DND-41 (cell line): Measurements from ENCODE around the gene STAM.

Experiments used
- ATAC-seq: fragments of 200-7000 bp; cut with Tn5 transposase; 3 replicates; pipeline ENCODE4 v1.9.1; 2021; ENCODE audit warnings: low read depth; ENCODE audit not compliant: insufficient read depth
- DNase-seq: peaks from one replicate; pipeline ENCODE4 v3.0.0-alpha.2; 2020
- H2AFZ ChIP-seq: 2 replicates; pipeline ENCODE4 v1.6.0; 2012; ENCODE audit warnings: low read depth, low read length
- H3K27ac ChIP-seq: 2 replicates; pipeline ENCODE4 v1.5.1; 2012; ENCODE audit warnings: low read length, inconsistent platforms
- H3K27me3 ChIP-seq: fragments of 200-600 bp; sonication (generic); 2 replicates; pipeline ENCODE4 v1.6.0; 2012; ENCODE audit warnings: low read length, mild to moderate bottlenecking, inconsistent platforms; ENCODE audit not compliant: insufficient read depth, poor library complexity
- H3K36me3 ChIP-seq: 2 replicates; pipeline ENCODE4 v1.5.1; 2012; ENCODE audit warnings: low read length, inconsistent platforms; ENCODE audit not compliant: insufficient read depth
- H3K4me1 ChIP-seq: 2 replicates; pipeline ENCODE4 v1.5.1; 2012; ENCODE audit warnings: mild to moderate bottlenecking, low read length; ENCODE audit not compliant: insufficient read depth
- H3K4me2 ChIP-seq: 2 replicates; pipeline ENCODE4 v1.6.0; 2012; ENCODE audit warnings: mild to moderate bottlenecking, moderate library complexity, low read length, inconsistent platforms; ENCODE audit not compliant: insufficient read depth
- H3K4me3 ChIP-seq, 2 experiments: fragments of 200-600 bp in 1 of 2; shearing (Covaris generic) in 1 of 2; 2 replicates each; pipeline ENCODE4 v1.5.1; 2012 to 2016; ENCODE audit warnings: inconsistent platforms in 2 of 2, low read length in 2 of 2, mild to moderate bottlenecking in 2 of 2, low read depth in 1 of 2, moderate library complexity in 1 of 2
- H3K79me2 ChIP-seq: 2 replicates; pipeline ENCODE4 v1.6.0; 2012; ENCODE audit warnings: low read length, inconsistent platforms; ENCODE audit not compliant: insufficient read depth
- H3K9ac ChIP-seq: 2 replicates; pipeline ENCODE4 v1.6.0; 2012; ENCODE audit warnings: low read depth, mild to moderate bottlenecking, inconsistent platforms, low read length, moderate library complexity
- H3K9me3 ChIP-seq: 2 replicates; pipeline ENCODE4 v1.5.1; 2012; ENCODE audit warnings: low read length, moderate library complexity, mild to moderate bottlenecking, inconsistent platforms; ENCODE audit not compliant: insufficient read depth, severe bottlenecking
- H4K20me1 ChIP-seq: 2 replicates; pipeline ENCODE4 v1.6.0; 2012; ENCODE audit warnings: low read length; ENCODE audit not compliant: insufficient read depth
- CTCF ChIP-seq: IDR thresholded peaks from 2 replicates; pipeline ENCODE4 v1.5.1; 2012; ENCODE audit warnings: borderline replicate concordance, low read length, moderate library complexity, mild to moderate bottlenecking; ENCODE audit not compliant: poor library complexity, severe bottlenecking; ENCODE audit errors: extremely low read depth
- EZH2 ChIP-seq: IDR thresholded peaks from 3 replicates; pipeline ENCODE4 v1.6.1; 2012; ENCODE audit warnings: borderline replicate concordance, low read depth, mild to moderate bottlenecking, moderate library complexity, low read length, inconsistent platforms; ENCODE audit not compliant: severe bottlenecking

STAM gene

GRCh38 chr10:17651896-17652295 lies 7.9 kb downstream of the STAM start:
- Histone ChIP-seq H3K27me3 (no peaks in the 10 kb centered on the region), H2AFZ (no peak overlapping the region), H3K9me3 (peaks cover 6% of the 10 kb centered on the region), H3K79me2 (peaks cover 96% of the 10 kb centered on the region), H3K4me2 (no peak overlapping the region), H3K36me3 (peaks cover 15% of the 10 kb centered on the region; the same call in 1 of the 2 replicates), H3K4me1 (peaks cover 32% of the 10 kb centered on the region), H3K27ac (no peak overlapping the region), H3K4me3 (no peak overlapping the region), H4K20me1 (peaks cover 10% of the 10 kb centered on the region), H3K9ac (no peak overlapping the region)
- ATAC-seq, result no peak
- TF ChIP-seq EZH2 (no peak), CTCF (no peak)
- DNase-seq, result no peak

- Histone ChIP-seq H4K20me1 (peaks cover 10% of the 10 kb centered on the region), H3K4me1 (peaks cover 25% of the 10 kb centered on the region), H3K9ac (no peak overlapping the region), H3K79me2 (peaks cover 96% of the 10 kb centered on the region), H3K27me3 (no peaks in the 10 kb centered on the region), H3K27ac (no peak overlapping the region), H2AFZ (no peak overlapping the region), H3K4me3 (no peak overlapping the region), H3K9me3 (peaks cover 6% of the 10 kb centered on the region), H3K4me2 (no peak overlapping the region), H3K36me3 (peaks cover 15% of the 10 kb centered on the region; the same call in 1 of the 2 replicates)
- no peak for DNase-seq
- TF ChIP-seq EZH2 (no peak), CTCF (no peak)
- no peak for ATAC-seq
These were observed 8.6 kb downstream of the STAM start for GRCh38 chr10:17652585-17652984.

DNA sequence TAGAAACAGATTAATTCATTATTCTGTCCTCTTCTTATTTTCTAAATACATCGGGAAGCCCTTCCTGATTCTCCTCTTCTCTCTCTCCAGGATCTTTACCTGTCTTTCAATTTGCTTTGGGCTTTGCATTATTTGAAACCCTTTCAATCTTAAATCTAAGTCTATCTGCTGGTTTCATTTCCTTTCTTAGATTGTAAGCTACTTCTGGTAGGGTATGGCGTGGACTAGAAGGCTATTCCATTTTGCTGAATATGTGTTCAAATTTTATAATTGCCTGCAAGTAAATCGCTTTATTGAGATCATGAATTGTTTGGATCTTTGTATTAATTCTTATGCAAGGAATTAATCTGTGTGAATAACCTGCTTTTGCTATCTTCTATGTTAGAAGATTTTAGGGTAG lies 11.1 kb downstream of the STAM start:
- DNase-seq, result no peak
- Histone ChIP-seq H3K9ac (no peak overlapping the region), H2AFZ (no peak overlapping the region), H3K27me3 (no peaks in the 10 kb centered on the region), H4K20me1 (peaks cover 7% of the 10 kb centered on the region), H3K4me3 (no peak overlapping the region), H3K9me3 (peaks cover 6% of the 10 kb centered on the region), H3K27ac (no peak overlapping the region), H3K36me3 (peaks cover 13% of the 10 kb centered on the region; the same call in 1 of the 2 replicates), H3K79me2 (peaks cover 93% of the 10 kb centered on the region), H3K4me2 (no peak overlapping the region), H3K4me1 (peaks cover 16% of the 10 kb centered on the region)
- no peak for TF ChIP-seq CTCF
- TF ChIP-seq EZH2, result no peak
- ATAC-seq, result no peak

DNA sequence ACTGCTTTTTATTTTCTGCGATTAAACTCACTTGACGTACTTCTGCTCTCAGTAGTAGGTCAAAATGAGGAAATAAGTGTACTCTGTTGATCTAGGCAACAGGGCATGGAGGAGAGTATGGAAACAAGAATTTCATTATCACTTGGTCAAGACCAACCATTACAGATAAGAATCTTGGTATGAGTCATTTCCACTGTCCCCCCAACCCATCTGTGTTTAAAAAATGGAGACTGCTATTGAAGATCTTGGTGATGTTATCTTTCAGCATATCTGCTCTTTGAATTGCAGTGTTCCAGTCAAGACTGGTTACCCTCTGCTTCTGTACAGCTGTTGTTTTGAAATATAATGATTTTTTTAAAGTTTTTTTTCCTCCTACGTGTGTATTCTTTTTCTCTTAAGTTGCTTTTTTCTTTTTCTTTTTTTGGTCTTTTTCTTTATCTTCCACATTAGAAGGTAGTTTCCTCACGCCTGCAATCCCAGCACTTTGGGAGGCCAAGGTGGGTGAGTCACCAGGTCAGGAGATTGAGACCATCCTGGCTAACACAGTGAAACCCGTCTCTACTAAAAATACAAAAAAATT lies 11.7 kb downstream of the STAM start:
- no peak for DNase-seq
- Histone ChIP-seq H3K9ac (no peak overlapping the region), H3K36me3 (peaks cover 15% of the 10 kb centered on the region; the same call in 1 of the 2 replicates)

More for the DNA sequence above, 11.7 kb downstream of the STAM start:
- H3K4me2 ChIP-seq, result 0 out of 2 replicates have a peak overlapping the region, but pooled peaks have one; percentile 0
- H3K27ac ChIP-seq, result no peak overlapping the region; the same call in 1 of the 2 replicates
- H3K4me1 ChIP-seq, result peaks cover 16% of the 10 kb centered on the region
- peaks cover 7% of the 10 kb centered on the region for H4K20me1 ChIP-seq
- peaks cover 6% of the 10 kb centered on the region for H3K9me3 ChIP-seq
- H3K27me3 ChIP-seq, result no peaks in the 10 kb centered on the region
- ATAC-seq, result peak; percentile 72
- H3K4me3 ChIP-seq, result no peak overlapping the region
- no peak overlapping the region for H2AFZ ChIP-seq
- peaks cover 92% of the 10 kb centered on the region for H3K79me2 ChIP-seq
- no peak for TF ChIP-seq EZH2
- no peak for TF ChIP-seq CTCF
